Motor neuron (in vitro differentiated cells): ENCODE measurements around the gene CARMIL1. TPM values are rescaled to one million over a fixed set of nuclear protein-coding genes. Genes with fewer than 3 reads are reported as not detected.

ENCODE experiments used
- ATAC-seq, 8 experiments: fragments of 200-7000 bp; cut with Tn5 transposase; replicated peaks in 6 of 8; 2 replicates each; pipeline ENCODE4 v1.8.0; 2021; ENCODE audit warnings: mild to moderate bottlenecking in 8 of 8, moderate library complexity in 8 of 8
- H3K27ac ChIP-seq, 2 donors: fragments of 250-450 bp; sonication (Bioruptor Pico); 2 replicates each; pipeline ENCODE4 v1.9.0; 2021; ENCODE audit warnings: antibody characterized with exemption in 2 of 2, mild to moderate bottlenecking in 2 of 2, moderate library complexity in 1 of 2
- H3K4me1 ChIP-seq, 2 donors: fragments of 250-450 bp; sonication (Bioruptor Pico); replicated peaks in 1 of 2; 2 replicates each; pipeline ENCODE4 v1.6.1; 2021; ENCODE audit warnings: antibody characterized with exemption in 2 of 2, mild to moderate bottlenecking in 2 of 2, moderate library complexity in 1 of 2
- H3K4me3 ChIP-seq, 5 donors: fragments of 250-450 bp; sonication (Bioruptor Pico); 2 replicates each; pipeline ENCODE4 v1.9.0; 2021; ENCODE audit warnings: antibody characterized with exemption in 5 of 5, mild to moderate bottlenecking in 5 of 5, moderate library complexity in 4 of 5
- WGBS, 10 experiments: fragments of 450-650 bp; shearing (Covaris generic); methylation state at CpG; one replicate each; pipeline ENCODE4 v1.0.0; 2022; 5-methylcytosine and 5-hydroxymethylcytosine counted together
- in situ Hi-C, 9 experiments: fragments of 400-800 bp; cut with MboI; loops; one replicate each; pipeline ENCODE4 v1.15.0; 2021; ENCODE audit warnings: low sequenced_read_pairs in 9 of 9, low pct_unique_long_range_greater_than_20kb in 2 of 9; ENCODE audit not compliant: unreplicated experiment in 9 of 9
- total RNA-seq, 8 experiments: library from RNA; unstranded; fragments of 300-600 nt; gene quantifications; 2 replicates each; pipeline versions ENCODE4 v1.2.3 to v1.2.4, GENCODE V29; 2022

The CARMIL1 gene
- total RNA-seq, 8 experiments from 2014 or later, result 1.7 to 52.5 (median 6.4) TPM

GRCh38 chr6:25608558-25609174 lies 329.5 kb downstream of the CARMIL1 start:
- Histone ChIP-seq H3K4me3 (no peak overlapping the region), H3K27ac (no peak overlapping the region), H3K4me1 (no peaks in the 10 kb centered on the region)
- no peak for ATAC-seq
- in situ Hi-C loops, result loop anchor here in 3 of 9 experiments (25.0 kb wide), 3 partner anchors 304 to 346 kb away; partner anchors contain the start of gene SLC17A2 (in 1 of the 3)
- 60 to 100% (median 87%) methylated on average over 1 to 5 of the region's 5 CpGs; no CpG with 5 or more reads in 1 of the 10 experiments for WGBS, 10 experiments

- ATAC-seq, result no peak
- Histone ChIP-seq H3K27ac (no peak overlapping the region), H3K4me1 (no peaks in the 10 kb centered on the region), H3K4me3 (no peak overlapping the region)
- in situ Hi-C loops, result loop anchor here in 3 of 9 experiments (25.0 kb wide), 3 partner anchors 300 to 350 kb away; partner anchors contain the start of gene SLC17A2 (in 1 of the 3)
- WGBS, 10 experiments, result 43 to 100% (median 78%) methylated on average over 1 to 3 of the region's 3 CpGs; no CpG with 5 or more reads in 1 of the 10 experiments
These were observed 333.5 kb downstream of the CARMIL1 start for GRCh38 chr6:25612666-25613065.

- ATAC-seq, result no peak
- no peak overlapping the region for H3K27ac ChIP-seq
- WGBS, 10 experiments, result 88 to 100% (median 91%) methylated on average over 1 of the region's 1 CpG; no CpG with 5 or more reads in 4 of the 10 experiments
- in situ Hi-C loops, result loop anchor here in 3 of 9 experiments (25.0 kb wide), 3 partner anchors 299 to 351 kb away; partner anchors contain the start of gene SLC17A2 (in 1 of the 3)
- no peak overlapping the region for H3K4me3 ChIP-seq
- H3K4me1 ChIP-seq, result peaks cover 0 to 2% of the 10 kb centered on the region in 2 donors
These were observed 334.2 kb downstream of the CARMIL1 start for GRCh38 chr6:25613415-25613814.

- in situ Hi-C loops, result loop anchor here in 3 of 9 experiments (25.0 kb wide), 3 partner anchors 298 to 352 kb away; partner anchors contain the start of gene SLC17A2 (in 1 of the 3)
- Histone ChIP-seq H3K4me3 (no peak overlapping the region), H3K27ac (no peak overlapping the region), H3K4me1 (peaks cover 0 to 2% of the 10 kb centered on the region in 2 donors)
- WGBS, 10 experiments, result 0 to 100% (median 45%) methylated on average over 1 to 4 of the region's 4 CpGs; no CpG with 5 or more reads in 4 of the 10 experiments
- ATAC-seq, result no peak
These were observed 334.9 kb downstream of the CARMIL1 start for GRCh38 chr6:25614052-25614451.

GRCh38 chr6:25615471-25615870 lies 336.3 kb downstream of the CARMIL1 start:
- ATAC-seq, result no peak
- 33 to 100% (median 86%) methylated on average over 1 of the region's 1 CpG; no CpG with 5 or more reads in 1 of the 10 experiments for WGBS, 10 experiments
- in situ Hi-C loops, result loop anchor here in 3 of 9 experiments (25.0 kb wide), 3 partner anchors 297 to 353 kb away; partner anchors contain the start of gene SLC17A2 (in 1 of the 3)
- no peak overlapping the region for H3K27ac ChIP-seq
- H3K4me1 ChIP-seq, result peaks cover 0 to 2% of the 10 kb centered on the region in 2 donors
- H3K4me3 ChIP-seq, result no peak overlapping the region

- no peak for ATAC-seq
- Histone ChIP-seq H3K4me1 (peaks cover 0 to 2% of the 10 kb centered on the region in 2 donors), H3K4me3 (no peak overlapping the region), H3K27ac (no peak overlapping the region)
- in situ Hi-C loops, result loop anchor here in 3 of 9 experiments (25.0 kb wide), 3 partner anchors 294 to 356 kb away; partner anchors contain the start of gene SLC17A2 (in 1 of the 3)
- 40 to 100% (median 96%) methylated on average over 1 to 2 of the region's 2 CpGs for WGBS, 10 experiments
These were observed 338.8 kb downstream of the CARMIL1 start for GRCh38 chr6:25617997-25618396.

- H3K4me3 ChIP-seq, result no peak overlapping the region
- peaks cover 0 to 2% of the 10 kb centered on the region in 2 donors for H3K4me1 ChIP-seq
- no peak for ATAC-seq
- WGBS, 10 experiments, result 42 to 88% (median 80%) methylated on average over 2 to 4 of the region's 4 CpGs; no CpG with 5 or more reads in 1 of the 10 experiments
- H3K27ac ChIP-seq, result no peak overlapping the region
- in situ Hi-C loops, result loop anchor here in 3 of 9 experiments (25.0 kb wide), 3 partner anchors 293 to 357 kb away; partner anchors contain the start of gene SLC17A2 (in 1 of the 3)
These were observed 340.0 kb downstream of the CARMIL1 start for GRCh38 chr6:25619217-25619616.

- Histone ChIP-seq H3K27ac (no peak overlapping the region), H3K4me1 (peaks cover 0 to 2% of the 10 kb centered on the region in 2 donors), H3K4me3 (no peak overlapping the region)
- 73 to 100% (median 96%) methylated on average over 2 of the region's 2 CpGs; no CpG with 5 or more reads in 2 of the 10 experiments for WGBS, 10 experiments
- in situ Hi-C loops, result loop anchor here in 3 of 9 experiments (25.0 kb wide), 3 partner anchors 292 to 358 kb away; partner anchors contain the start of gene SLC17A2 (in 1 of the 3)
- no peak for ATAC-seq
These were observed 341.2 kb downstream of the CARMIL1 start for GRCh38 chr6:25620391-25620790.

GRCh38 chr6:25623065-25623464 lies 343.9 kb downstream of the CARMIL1 start:
- in situ Hi-C loops, result loop anchor here in 3 of 9 experiments (25.0 kb wide), 3 partner anchors 289 to 361 kb away; partner anchors contain the start of gene SLC17A2 (in 1 of the 3)
- Histone ChIP-seq H3K4me1 (peaks cover 0 to 2% of the 10 kb centered on the region in 2 donors), H3K4me3 (no peak overlapping the region), H3K27ac (no peak overlapping the region)
- WGBS, 10 experiments, result 10 to 80% (median 65%) methylated on average over 1 of the region's 1 CpG; no CpG with 5 or more reads in 4 of the 10 experiments
- no peak for ATAC-seq

GRCh38 chr6:25623879-25624278 lies 344.7 kb downstream of the CARMIL1 start:
- H3K27ac ChIP-seq, result no peak overlapping the region
- ATAC-seq, result peak in 1 of 8 experiments; percentile 13
- H3K4me3 ChIP-seq, result no peak overlapping the region
- in situ Hi-C loops, result loop anchor here in 3 of 9 experiments (25.0 kb wide), 3 partner anchors 288 to 362 kb away; partner anchors contain the start of gene SLC17A2 (in 1 of the 3)
- H3K4me1 ChIP-seq, result peaks cover 0 to 5% of the 10 kb centered on the region in 2 donors
- 40 to 100% (median 92%) methylated on average over 1 of the region's 1 CpG; no CpG with 5 or more reads in 6 of the 10 experiments for WGBS, 10 experiments

GRCh38 chr6:25627001-25627400 lies 347.8 kb downstream of the CARMIL1 start:
- WGBS, 10 experiments, result 20 to 87% (median 46%) methylated on average over 1 to 3 of the region's 3 CpGs; no CpG with 5 or more reads in 4 of the 10 experiments
- Histone ChIP-seq H3K27ac (no peak overlapping the region), H3K4me3 (no peak overlapping the region), H3K4me1 (peaks cover 0 to 9% of the 10 kb centered on the region in 2 donors)
- in situ Hi-C loops, result no loop called here
- no peak for ATAC-seq

- H3K4me1 ChIP-seq, result peaks cover 0 to 9% of the 10 kb centered on the region in 2 donors
- ATAC-seq, result peak in 1 of 8 experiments; percentile 41
- in situ Hi-C loops, result no loop called here
- 29 to 100% (median 69%) methylated on average over 1 to 4 of the region's 4 CpGs; no CpG with 5 or more reads in 1 of the 10 experiments for WGBS, 10 experiments
- H3K27ac ChIP-seq, result no peak overlapping the region
- no peak overlapping the region for H3K4me3 ChIP-seq
These were observed 349.5 kb downstream of the CARMIL1 start for GRCh38 chr6:25628471-25629197.
